NCI-H526 treated with DMSO at 0.1 percent for 48 hours (cell line): ENCODE measurements around the gene SRGAP1.
"Not testable (repeated sequence)": the region's sequence is repeated elsewhere in the genome, so short reads cannot be mapped to it uniquely, and the experiment has no call there.

Source experiments
- DNase-seq: peaks from one replicate; lab custom pipeline; 2025; lab: John Stamatoyannopoulos, UW

Gene SRGAP1

GRCh38 chr12:64172143-64172970, 327.9 kb downstream of the SRGAP1 start:
- DNase-seq, result no peak

GRCh38 chr12:64173456-64173855, 329.0 kb downstream of the SRGAP1 start:
- no peak for DNase-seq

GRCh38 chr12:64175254-64175945, 330.9 kb downstream of the SRGAP1 start:
- DNase-seq, result no peak

- DNase-seq, result no peak
Observed at GRCh38 chr12:64177001-64177400, 332.5 kb downstream of the SRGAP1 start.

- no peak for DNase-seq
Observed at GRCh38 chr12:64178122-64178521, 333.6 kb downstream of the SRGAP1 start.

GRCh38 chr12:64180951-64181350, 336.5 kb downstream of the SRGAP1 start:
- no peak for DNase-seq

- DNase-seq, result peak; percentile 15
Observed at GRCh38 chr12:64181430-64182291, 337.2 kb downstream of the SRGAP1 start.

- DNase-seq, result no peak
Observed at GRCh38 chr12:64184216-64184615, 339.7 kb downstream of the SRGAP1 start.

GRCh38 chr12:64186789-64187188, 342.3 kb downstream of the SRGAP1 start:
- no peak for DNase-seq

GRCh38 chr12:64187370-64187769, 342.9 kb downstream of the SRGAP1 start:
- no peak for DNase-seq

GRCh38 chr12:64187794-64188193, 343.3 kb downstream of the SRGAP1 start:
- no peak for DNase-seq

- no peak for DNase-seq
Observed at GRCh38 chr12:64189530-64189929, 345.0 kb downstream of the SRGAP1 start.

- DNase-seq, result no peak
Observed at GRCh38 chr12:64190140-64190539, 345.6 kb downstream of the SRGAP1 start.

- no peak for DNase-seq
Observed at GRCh38 chr12:64192644-64193444, 348.3 kb downstream of the SRGAP1 start.

GRCh38 chr12:64193931-64194330, 349.4 kb downstream of the SRGAP1 start:
- no peak for DNase-seq

- no peak for DNase-seq
Observed at GRCh38 chr12:64194333-64195149, 350.0 kb downstream of the SRGAP1 start.

GRCh38 chr12:64195841-64196240, 351.3 kb downstream of the SRGAP1 start:
- DNase-seq, result not testable (repeated sequence)

GRCh38 chr12:64203036-64203435, 358.5 kb downstream of the SRGAP1 start:
- no peak for DNase-seq

- DNase-seq, result no peak
Observed at GRCh38 chr12:64203775-64204174, 359.3 kb downstream of the SRGAP1 start.

- DNase-seq, result no peak
Observed at GRCh38 chr12:64205542-64205941, 361.0 kb downstream of the SRGAP1 start.

GRCh38 chr12:64207453-64207852, 363.0 kb downstream of the SRGAP1 start:
- no peak for DNase-seq
